Measurements from ENCODE around the gene FGB. TPM values are rescaled to one million over a fixed set of nuclear protein-coding genes. Genes with fewer than 3 reads are reported as not detected.

The FGB gene
- polyA plus RNA-seq, 2 of the 4 experiments (the other 2 are of a cell fraction) = 13.8 to 169 TPM

DNA sequence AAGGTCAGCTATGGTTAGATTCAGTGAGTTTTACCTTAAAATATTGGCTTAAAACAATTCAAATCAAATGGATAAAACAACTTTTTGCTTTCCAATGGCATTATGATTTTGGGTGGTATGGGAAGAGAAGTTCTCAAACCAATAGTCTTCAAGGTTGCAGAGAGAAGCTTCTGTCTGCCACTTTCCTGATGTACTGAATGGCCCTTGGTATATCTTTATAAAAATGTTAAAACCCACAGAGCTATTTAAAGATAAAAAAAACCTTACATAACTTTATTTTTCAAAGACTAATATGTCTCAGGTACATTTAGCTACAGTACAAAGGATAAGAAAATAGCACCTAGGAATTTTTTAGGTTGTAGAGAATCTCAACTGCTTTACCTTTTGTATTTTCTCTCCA is 20.9 kb downstream of the FGB start:
- POLR2A ChIA-PET = no interaction called here
- FAIRE-seq (no peak), DNase-seq (ENCODE audit: low read depth in 1 of 2, low spot score in 1 of 2) (no peak), ATAC-seq (no peak)
- TF ChIP-seq, protein P1, sequence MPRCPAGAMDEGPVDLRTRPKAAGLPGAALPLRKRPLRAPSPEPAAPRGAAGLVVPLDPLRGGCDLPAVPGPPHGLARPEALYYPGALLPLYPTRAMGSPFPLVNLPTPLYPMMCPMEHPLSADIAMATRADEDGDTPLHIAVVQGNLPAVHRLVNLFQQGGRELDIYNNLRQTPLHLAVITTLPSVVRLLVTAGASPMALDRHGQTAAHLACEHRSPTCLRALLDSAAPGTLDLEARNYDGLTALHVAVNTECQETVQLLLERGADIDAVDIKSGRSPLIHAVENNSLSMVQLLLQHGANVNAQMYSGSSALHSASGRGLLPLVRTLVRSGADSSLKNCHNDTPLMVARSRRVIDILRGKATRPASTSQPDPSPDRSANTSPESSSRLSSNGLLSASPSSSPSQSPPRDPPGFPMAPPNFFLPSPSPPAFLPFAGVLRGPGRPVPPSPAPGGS (IDR thresholded peaks at IDR 0.05) = no peak
- TF ChIP-seq HOXA7 (CRISPR knock-in tag; IDR thresholded peaks at IDR 0.05) (no peak), CBX8 (IDR thresholded peaks at IDR 0.05) (no peak)
- TF ChIP-seq, protein P2, sequence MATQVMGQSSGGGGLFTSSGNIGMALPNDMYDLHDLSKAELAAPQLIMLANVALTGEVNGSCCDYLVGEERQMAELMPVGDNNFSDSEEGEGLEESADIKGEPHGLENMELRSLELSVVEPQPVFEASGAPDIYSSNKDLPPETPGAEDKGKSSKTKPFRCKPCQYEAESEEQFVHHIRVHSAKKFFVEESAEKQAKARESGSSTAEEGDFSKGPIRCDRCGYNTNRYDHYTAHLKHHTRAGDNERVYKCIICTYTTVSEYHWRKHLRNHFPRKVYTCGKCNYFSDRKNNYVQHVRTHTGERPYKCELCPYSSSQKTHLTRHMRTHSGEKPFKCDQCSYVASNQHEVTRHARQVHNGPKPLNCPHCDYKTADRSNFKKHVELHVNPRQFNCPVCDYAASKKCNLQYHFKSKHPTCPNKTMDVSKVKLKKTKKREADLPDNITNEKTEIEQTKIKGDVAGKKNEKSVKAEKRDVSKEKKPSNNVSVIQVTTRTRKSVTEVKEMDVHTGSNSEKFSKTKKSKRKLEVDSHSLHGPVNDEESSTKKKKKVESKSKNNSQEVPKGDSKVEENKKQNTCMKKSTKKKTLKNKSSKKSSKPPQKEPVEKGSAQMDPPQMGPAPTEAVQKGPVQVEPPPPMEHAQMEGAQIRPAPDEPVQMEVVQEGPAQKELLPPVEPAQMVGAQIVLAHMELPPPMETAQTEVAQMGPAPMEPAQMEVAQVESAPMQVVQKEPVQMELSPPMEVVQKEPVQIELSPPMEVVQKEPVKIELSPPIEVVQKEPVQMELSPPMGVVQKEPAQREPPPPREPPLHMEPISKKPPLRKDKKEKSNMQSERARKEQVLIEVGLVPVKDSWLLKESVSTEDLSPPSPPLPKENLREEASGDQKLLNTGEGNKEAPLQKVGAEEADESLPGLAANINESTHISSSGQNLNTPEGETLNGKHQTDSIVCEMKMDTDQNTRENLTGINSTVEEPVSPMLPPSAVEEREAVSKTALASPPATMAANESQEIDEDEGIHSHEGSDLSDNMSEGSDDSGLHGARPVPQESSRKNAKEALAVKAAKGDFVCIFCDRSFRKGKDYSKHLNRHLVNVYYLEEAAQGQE (IDR thresholded peaks at IDR 0.05) = no peak
- peaks cover 9% of the 10 kb centered on the region for H3K4me1 ChIP-seq
- H3K9me3 ChIP-seq = 0 out of 3 replicates have a peak, but pooled peaks cover 6% of the 10 kb centered on the region
- H3K4me3 ChIP-seq = no peak overlapping the region
- H3K27ac ChIP-seq = no peak overlapping the region
- H3K4me2 ChIP-seq = no peak overlapping the region
- CTCF ChIA-PET = no interaction called here

DNA sequence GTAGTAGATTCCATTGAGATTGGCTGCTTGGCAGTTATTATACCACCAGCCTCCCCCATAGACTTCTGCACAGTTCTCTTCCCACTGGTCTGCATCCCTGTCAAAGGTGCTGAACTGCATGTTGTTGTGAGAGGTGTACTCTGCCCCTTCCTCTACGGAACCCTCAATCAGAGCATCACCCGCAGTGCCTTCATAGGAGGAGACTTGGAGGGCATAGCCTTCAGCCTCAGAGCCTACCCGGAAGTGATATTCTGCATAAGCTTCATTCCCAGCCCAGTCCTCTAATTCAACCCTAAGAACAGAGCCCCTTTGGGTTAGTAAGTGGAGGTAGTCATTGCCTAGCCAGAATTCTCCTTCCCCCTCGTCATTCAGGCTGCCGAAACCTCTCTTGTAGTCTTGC is 21.4 kb downstream of the FGB start:
- no peak for DNase-seq (ENCODE audit: low read depth in 1 of 2, low spot score in 1 of 2)
- POLR2A ChIA-PET = no interaction called here
- WGBS (ENCODE audit: missing lambda C conversion rate) = 87% methylated on average over 5 of the region's 5 CpGs

More for the DNA sequence above, 21.4 kb downstream of the FGB start:
- FAIRE-seq = no peak
- Histone ChIP-seq H3K4me3 (no peak overlapping the region), H3K27ac (no peak overlapping the region), H3K4me1 (peaks cover 9% of the 10 kb centered on the region), H3K9me3 (0 out of 3 replicates have a peak, but pooled peaks cover 6% of the 10 kb centered on the region), H3K4me2 (no peak overlapping the region)
- ATAC-seq = peak in 1 of 2 experiments; percentile 39; a peak in 2 of 6 replicates
- CTCF ChIA-PET = interaction anchor here (0.8 to 1.5 kb wide), 2 partner anchors 25 to 32 kb away, joined by 3 read pairs; no protein-coding TSS in a partner anchor
- TF ChIP-seq HOXB13 (CRISPR knock-in tag; IDR thresholded peaks at IDR 0.05; ENCODE audit: low read depth) (no peak), SMC3 (IDR thresholded peaks at IDR 0.05) (no peak), NFE2L2 (conservative IDR thresholded peaks at IDR 0.05; ENCODE audit: low read length) (no peak), JUNB (IDR thresholded peaks at IDR 0.05) (no peak), JUN (IDR thresholded peaks at IDR 0.05) (no peak), RFX5 (IDR thresholded peaks at IDR 0.05) (no peak), POLR2A (IDR thresholded peaks at IDR 0.05; ENCODE audit: low read length) (no peak), PHF8 (IDR thresholded peaks at IDR 0.05; ENCODE audit: borderline replicate concordance, low read depth) (no peak)
- TF ChIP-seq, protein P3, sequence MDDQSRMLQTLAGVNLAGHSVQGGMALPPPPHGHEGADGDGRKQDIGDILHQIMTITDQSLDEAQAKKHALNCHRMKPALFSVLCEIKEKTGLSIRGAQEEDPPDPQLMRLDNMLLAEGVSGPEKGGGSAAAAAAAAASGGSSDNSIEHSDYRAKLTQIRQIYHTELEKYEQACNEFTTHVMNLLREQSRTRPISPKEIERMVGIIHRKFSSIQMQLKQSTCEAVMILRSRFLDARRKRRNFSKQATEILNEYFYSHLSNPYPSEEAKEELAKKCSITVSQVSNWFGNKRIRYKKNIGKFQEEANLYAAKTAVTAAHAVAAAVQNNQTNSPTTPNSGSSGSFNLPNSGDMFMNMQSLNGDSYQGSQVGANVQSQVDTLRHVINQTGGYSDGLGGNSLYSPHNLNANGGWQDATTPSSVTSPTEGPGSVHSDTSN (IDR thresholded peaks at IDR 0.05) = no peak
- TF ChIP-seq, protein P2 (IDR thresholded peaks at IDR 0.05) = no peak
- TF ChIP-seq, protein P4, sequence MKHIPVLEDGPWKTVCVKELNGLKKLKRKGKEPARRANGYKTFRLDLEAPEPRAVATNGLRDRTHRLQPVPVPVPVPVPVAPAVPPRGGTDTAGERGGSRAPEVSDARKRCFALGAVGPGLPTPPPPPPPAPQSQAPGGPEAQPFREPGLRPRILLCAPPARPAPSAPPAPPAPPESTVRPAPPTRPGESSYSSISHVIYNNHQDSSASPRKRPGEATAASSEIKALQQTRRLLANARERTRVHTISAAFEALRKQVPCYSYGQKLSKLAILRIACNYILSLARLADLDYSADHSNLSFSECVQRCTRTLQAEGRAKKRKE (CRISPR knock-in tag; IDR thresholded peaks at IDR 0.05; ENCODE audit: low read depth) = no peak
- TF ChIP-seq, protein P5, sequence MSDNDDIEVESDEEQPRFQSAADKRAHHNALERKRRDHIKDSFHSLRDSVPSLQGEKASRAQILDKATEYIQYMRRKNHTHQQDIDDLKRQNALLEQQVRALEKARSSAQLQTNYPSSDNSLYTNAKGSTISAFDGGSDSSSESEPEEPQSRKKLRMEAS (IDR thresholded peaks at IDR 0.05) = no peak

Data from A549 (cell line).